ENCODE measurements around the gene QSER1. TPM values are rescaled to one million over a fixed set of nuclear protein-coding genes. Genes with fewer than 3 reads are reported as not detected.

The QSER1 gene
- total RNA-seq, 4 donors from 2014 or later: 19.8 to 29.0 (median 22.7) TPM

DNA sequence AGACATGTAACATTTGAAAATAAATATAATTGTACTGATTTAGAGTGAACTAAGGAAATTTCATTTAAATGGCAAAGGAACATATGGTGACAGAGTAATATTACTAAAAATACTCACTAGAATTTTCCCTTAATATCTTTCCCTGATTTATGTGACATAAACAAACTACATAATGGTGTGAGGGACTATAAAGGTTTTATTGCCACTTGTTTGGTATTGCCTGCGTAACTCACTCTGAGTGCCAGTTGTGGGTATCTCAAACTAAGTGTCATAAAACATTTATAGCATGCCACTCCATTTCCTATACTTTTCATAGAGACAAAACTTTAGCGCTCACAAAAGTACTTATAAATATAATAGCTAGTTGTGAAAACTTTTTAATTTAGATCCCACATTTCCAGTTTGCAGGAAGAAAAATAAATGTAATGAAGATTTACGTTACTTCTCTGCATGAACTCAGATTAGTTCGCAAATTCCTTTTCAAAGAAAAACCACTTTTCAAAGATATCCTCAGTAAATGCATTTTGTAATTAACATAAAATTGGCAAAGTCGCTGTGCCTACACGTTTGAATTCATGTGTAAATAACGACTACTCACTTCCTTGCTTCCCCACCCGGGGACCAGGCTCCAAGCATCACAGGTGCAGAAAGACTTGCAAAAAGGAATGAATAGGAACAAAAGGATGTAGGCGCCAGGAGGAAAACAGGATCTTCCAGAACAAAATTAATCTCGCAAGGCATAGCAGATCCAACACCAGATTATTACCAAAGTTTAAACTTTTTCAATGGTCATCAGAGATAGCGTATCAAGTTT lies 1.6 kb upstream of the QSER1 start:
- H3K4me3 ChIP-seq: no peak overlapping the region
- WGBS, 2 donors (ENCODE audit: low coverage in 1 of 2): 66 to 68% methylated on average over 11 of the region's 11 CpGs
- H3K36me3 ChIP-seq: no peaks in the 10 kb centered on the region
- ATAC-seq: no peak
- H3K9me3 ChIP-seq: no peaks in the 10 kb centered on the region
- no peak overlapping the region for H3K27ac ChIP-seq
- TF ChIP-seq EP300 (IDR thresholded peaks at IDR 0.05): no peak
- TF ChIP-seq POLR2A (IDR thresholded peaks at IDR 0.05): no peak
- TF ChIP-seq POLR2AphosphoS5 (IDR thresholded peaks at IDR 0.05): no peak
- TF ChIP-seq, protein P1, sequence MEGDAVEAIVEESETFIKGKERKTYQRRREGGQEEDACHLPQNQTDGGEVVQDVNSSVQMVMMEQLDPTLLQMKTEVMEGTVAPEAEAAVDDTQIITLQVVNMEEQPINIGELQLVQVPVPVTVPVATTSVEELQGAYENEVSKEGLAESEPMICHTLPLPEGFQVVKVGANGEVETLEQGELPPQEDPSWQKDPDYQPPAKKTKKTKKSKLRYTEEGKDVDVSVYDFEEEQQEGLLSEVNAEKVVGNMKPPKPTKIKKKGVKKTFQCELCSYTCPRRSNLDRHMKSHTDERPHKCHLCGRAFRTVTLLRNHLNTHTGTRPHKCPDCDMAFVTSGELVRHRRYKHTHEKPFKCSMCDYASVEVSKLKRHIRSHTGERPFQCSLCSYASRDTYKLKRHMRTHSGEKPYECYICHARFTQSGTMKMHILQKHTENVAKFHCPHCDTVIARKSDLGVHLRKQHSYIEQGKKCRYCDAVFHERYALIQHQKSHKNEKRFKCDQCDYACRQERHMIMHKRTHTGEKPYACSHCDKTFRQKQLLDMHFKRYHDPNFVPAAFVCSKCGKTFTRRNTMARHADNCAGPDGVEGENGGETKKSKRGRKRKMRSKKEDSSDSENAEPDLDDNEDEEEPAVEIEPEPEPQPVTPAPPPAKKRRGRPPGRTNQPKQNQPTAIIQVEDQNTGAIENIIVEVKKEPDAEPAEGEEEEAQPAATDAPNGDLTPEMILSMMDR (IDR thresholded peaks at IDR 0.05): no peak
- H3K4me1 ChIP-seq: peaks cover 0 to 31% (median 0%) of the 10 kb centered on the region in 3 donors
- no peaks in the 10 kb centered on the region for H3K27me3 ChIP-seq

- H3K27ac ChIP-seq: peak overlapping the region; percentile 44 to 99 (median 96)
- no peaks in the 10 kb centered on the region for H3K36me3 ChIP-seq
- H3K4me3 ChIP-seq: peak overlapping the region; percentile 68 to 97
- peaks cover 0 to 31% (median 0%) of the 10 kb centered on the region in 3 donors for H3K4me1 ChIP-seq
- H3K9me3 ChIP-seq: no peaks in the 10 kb centered on the region
- peak; percentile 7 for ATAC-seq
- TF ChIP-seq POLR2AphosphoS5 (IDR thresholded peaks at IDR 0.05): no peak
- no peak for TF ChIP-seq POLR2A (IDR thresholded peaks at IDR 0.05)
- TF ChIP-seq EP300 (IDR thresholded peaks at IDR 0.05): no peak
- TF ChIP-seq, protein P1 (IDR thresholded peaks at IDR 0.05): no peak
- H3K27me3 ChIP-seq: no peaks in the 10 kb centered on the region
- 6 to 8% methylated on average over 10 of the region's 10 CpGs for WGBS, 2 donors (ENCODE audit: low coverage in 1 of 2)
Observed at GRCh38 chr11:32891657-32892354, 805 bp upstream of the QSER1 start.

GRCh38 chr11:32893093-32893342 lies 407 bp downstream of the QSER1 start:
- ATAC-seq: no peak
- H3K9me3 ChIP-seq: no peaks in the 10 kb centered on the region
- WGBS, 2 donors (ENCODE audit: low coverage in 1 of 2): no CpG with 5 or more reads among the region's 32 CpGs
- H3K4me3 ChIP-seq: peak overlapping the region; percentile 68 to 97
- H3K27ac ChIP-seq: peak overlapping the region; percentile 44 to 99 (median 96)
- TF ChIP-seq POLR2AphosphoS5 (IDR thresholded peaks at IDR 0.05) (no peak), POLR2A (IDR thresholded peaks at IDR 0.05) (no peak), EP300 (IDR thresholded peaks at IDR 0.05) (no peak)
- TF ChIP-seq, protein P1 (IDR thresholded peaks at IDR 0.05): no peak
- peaks cover 0 to 31% (median 0%) of the 10 kb centered on the region in 3 donors for H3K4me1 ChIP-seq
- H3K36me3 ChIP-seq: no peaks in the 10 kb centered on the region
- H3K27me3 ChIP-seq: no peaks in the 10 kb centered on the region

- peak; percentile 58 for ATAC-seq
- no peaks in the 10 kb centered on the region for H3K36me3 ChIP-seq
- peak overlapping the region; percentile 37 to 99 (median 96) for H3K27ac ChIP-seq
- H3K4me1 ChIP-seq: peaks cover 0 to 31% (median 0%) of the 10 kb centered on the region in 3 donors
- H3K27me3 ChIP-seq: no peaks in the 10 kb centered on the region
- H3K4me3 ChIP-seq: peak overlapping the region; percentile 68 to 97
- TF ChIP-seq, protein P1 (IDR thresholded peaks at IDR 0.05): peak in 2 of 4 experiments; percentile 36 to 73
- TF ChIP-seq POLR2AphosphoS5 (IDR thresholded peaks at IDR 0.05): no peak
- 0 to 1% methylated on average over 9 to 15 of the region's 66 CpGs for WGBS, 2 donors (ENCODE audit: low coverage in 1 of 2)
- no peaks in the 10 kb centered on the region for H3K9me3 ChIP-seq
Observed at GRCh38 chr11:32893343-32894148, 935 bp downstream of the QSER1 start.

Measured in gastroesophageal sphincter (tissue), 4 donors.